Measurements from ENCODE around the gene NINJ1. TPM values are rescaled to one million over a fixed set of nuclear protein-coding genes. Genes with fewer than 3 reads are reported as not detected.

NINJ1 gene
- total RNA-seq, 1 donor from 2014 or later = 21.6 TPM

DNA sequence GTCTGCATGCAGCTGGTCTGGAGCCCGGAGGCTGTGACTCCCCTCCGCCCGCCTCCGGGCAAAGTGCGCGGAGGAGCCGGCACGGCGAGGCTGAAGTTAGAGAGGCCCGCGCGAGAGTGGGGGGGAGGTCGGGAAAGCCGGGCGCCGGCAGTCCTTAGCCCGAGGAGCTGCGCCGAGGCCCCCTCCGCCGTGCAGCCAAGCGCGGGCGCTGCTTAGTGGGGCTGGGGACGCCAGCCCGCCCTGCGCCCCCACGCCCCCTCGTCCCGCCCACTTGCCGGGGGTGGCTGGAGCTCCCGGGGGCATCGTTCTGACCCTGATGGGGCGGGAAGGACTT, 403 bp downstream of the NINJ1 start:
- H3K27me3 Mint-ChIP-seq = no peaks in the 10 kb centered on the region
- peaks cover 7% of the 10 kb centered on the region for H3K4me1 Mint-ChIP-seq (ENCODE audit: unreplicated experiment)
- no peaks in the 10 kb centered on the region for H3K36me3 Mint-ChIP-seq
- peak overlapping the region; percentile 74 for H3K27ac Mint-ChIP-seq
- peak overlapping the region; percentile 87 for H3K4me3 Mint-ChIP-seq
- DNase-seq (ENCODE audit: extremely low spot score, unreplicated experiment) = peak; percentile 79
- H3K9me3 Mint-ChIP-seq = no peaks in the 10 kb centered on the region
- TF ChIP-seq, protein P1, sequence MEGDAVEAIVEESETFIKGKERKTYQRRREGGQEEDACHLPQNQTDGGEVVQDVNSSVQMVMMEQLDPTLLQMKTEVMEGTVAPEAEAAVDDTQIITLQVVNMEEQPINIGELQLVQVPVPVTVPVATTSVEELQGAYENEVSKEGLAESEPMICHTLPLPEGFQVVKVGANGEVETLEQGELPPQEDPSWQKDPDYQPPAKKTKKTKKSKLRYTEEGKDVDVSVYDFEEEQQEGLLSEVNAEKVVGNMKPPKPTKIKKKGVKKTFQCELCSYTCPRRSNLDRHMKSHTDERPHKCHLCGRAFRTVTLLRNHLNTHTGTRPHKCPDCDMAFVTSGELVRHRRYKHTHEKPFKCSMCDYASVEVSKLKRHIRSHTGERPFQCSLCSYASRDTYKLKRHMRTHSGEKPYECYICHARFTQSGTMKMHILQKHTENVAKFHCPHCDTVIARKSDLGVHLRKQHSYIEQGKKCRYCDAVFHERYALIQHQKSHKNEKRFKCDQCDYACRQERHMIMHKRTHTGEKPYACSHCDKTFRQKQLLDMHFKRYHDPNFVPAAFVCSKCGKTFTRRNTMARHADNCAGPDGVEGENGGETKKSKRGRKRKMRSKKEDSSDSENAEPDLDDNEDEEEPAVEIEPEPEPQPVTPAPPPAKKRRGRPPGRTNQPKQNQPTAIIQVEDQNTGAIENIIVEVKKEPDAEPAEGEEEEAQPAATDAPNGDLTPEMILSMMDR (conservative IDR thresholded peaks at IDR 0.05) = no peak

DNA sequence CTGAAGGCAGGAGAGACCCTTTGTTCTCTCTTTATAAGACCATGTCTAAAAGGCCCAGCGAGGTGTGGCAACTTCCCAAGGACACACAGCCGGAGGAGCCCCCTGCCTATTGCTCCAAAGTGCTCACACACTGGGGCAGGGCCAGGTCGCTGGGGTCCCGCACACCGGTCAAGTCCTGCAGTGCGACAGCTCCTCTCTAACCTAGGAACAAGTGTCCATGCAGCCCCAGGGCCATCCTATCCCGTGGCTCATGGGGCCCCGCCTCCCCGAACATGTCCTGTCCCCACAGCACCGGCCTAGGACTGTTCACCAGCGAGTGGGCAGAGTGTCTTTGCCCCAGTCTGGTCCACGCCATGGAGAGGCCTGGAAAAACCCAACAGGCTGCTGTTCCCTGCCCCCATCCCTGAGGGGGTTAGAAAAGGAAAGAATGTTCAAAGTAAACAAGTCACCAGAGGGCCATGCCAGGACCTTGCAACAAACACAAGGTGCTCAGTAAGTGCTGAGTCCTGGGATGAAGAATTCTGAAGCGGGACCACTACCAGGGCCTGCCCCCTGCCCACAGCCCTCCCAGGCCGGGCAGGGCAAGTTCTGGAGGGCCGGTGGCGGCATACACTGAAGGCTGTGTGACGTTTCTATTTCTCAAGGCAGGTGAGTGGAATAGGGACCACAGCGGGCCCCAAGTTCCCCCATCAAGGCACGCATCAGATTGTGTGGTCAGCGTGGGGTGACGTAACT, 938 bp downstream of the NINJ1 start:
- peak overlapping the region; percentile 87 for H3K4me3 Mint-ChIP-seq
- no peak for DNase-seq (ENCODE audit: extremely low spot score, unreplicated experiment)
- peaks cover 7% of the 10 kb centered on the region for H3K4me1 Mint-ChIP-seq (ENCODE audit: unreplicated experiment)
- H3K27me3 Mint-ChIP-seq = no peaks in the 10 kb centered on the region
- H3K9me3 Mint-ChIP-seq = no peaks in the 10 kb centered on the region
- no peaks in the 10 kb centered on the region for H3K36me3 Mint-ChIP-seq
- peak overlapping the region; percentile 74 for H3K27ac Mint-ChIP-seq
- TF ChIP-seq, protein P1 (conservative IDR thresholded peaks at IDR 0.05) = no peak

DNA sequence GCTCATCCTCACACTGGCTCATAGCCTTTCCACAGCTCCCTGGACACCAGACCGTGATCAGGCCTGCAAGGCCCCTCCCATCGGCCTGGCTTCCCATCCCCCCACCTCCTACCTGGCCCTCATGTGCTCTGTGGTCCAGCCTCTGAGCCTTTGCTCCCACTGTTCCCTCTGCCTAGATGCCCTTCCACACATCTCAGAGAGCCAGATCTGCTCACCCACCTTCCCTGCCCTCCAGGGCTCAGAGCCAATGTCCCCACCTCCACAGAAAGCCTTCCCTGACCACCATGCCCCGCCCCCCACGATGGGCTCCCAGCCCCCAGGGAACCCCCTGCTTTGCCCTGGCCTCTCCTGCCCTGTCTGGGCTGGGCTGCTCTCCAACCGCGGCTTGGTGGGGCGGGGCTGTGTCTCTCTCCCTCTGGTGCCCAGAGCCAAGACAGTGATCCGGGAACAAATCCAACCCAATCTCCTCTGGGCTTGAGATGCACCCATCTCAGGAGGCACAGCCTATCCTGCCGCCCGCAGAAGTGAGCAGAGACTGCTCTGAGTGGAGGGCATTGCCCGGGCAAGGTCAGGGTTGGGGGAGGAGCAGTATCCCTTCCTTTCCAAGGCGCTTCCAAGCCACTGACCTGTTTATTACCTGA, 1.6 kb downstream of the NINJ1 start:
- H3K4me3 Mint-ChIP-seq = peak overlapping the region; percentile 87
- TF ChIP-seq, protein P1 (conservative IDR thresholded peaks at IDR 0.05) = no peak
- no peaks in the 10 kb centered on the region for H3K36me3 Mint-ChIP-seq
- no peak for DNase-seq (ENCODE audit: extremely low spot score, unreplicated experiment)
- H3K4me1 Mint-ChIP-seq (ENCODE audit: unreplicated experiment) = peaks cover 7% of the 10 kb centered on the region
- H3K27ac Mint-ChIP-seq = peak overlapping the region; percentile 74
- no peaks in the 10 kb centered on the region for H3K9me3 Mint-ChIP-seq
- H3K27me3 Mint-ChIP-seq = no peaks in the 10 kb centered on the region

DNA sequence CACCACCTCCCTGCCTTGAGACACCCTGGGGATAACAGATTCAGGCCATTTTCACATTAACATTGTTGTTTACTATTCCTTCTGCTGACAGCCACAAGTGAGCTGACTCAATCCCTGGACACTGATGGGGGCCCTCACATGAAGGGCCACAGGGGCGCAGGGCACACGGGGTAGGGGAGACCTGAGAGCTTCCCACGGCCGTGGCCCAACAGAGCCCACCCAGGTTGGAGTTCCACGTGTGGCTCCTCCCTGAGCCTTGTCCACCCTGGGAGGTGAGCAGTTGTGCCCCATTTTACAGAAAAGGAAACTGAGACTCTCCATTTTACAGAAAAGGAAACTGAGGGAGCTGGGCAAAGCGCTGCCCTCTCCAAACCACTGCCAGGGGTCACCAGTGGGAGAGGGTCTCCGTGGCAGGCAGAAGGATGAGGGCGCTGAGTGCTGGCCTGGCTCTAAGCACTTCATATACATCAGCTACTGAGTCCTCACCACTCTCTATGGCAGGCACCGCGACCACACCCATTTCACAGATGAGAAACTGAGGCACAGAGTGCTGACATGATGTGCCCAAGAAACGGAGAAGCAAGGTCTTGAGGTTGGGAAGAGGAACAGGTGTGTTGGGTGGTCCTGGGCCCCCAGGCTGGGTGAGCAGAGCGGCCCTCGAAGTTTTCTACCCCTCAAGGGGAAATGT, 2.3 kb downstream of the NINJ1 start:
- TF ChIP-seq, protein P1 (conservative IDR thresholded peaks at IDR 0.05) = no peak
- H3K4me3 Mint-ChIP-seq = peak overlapping the region; percentile 52
- H3K9me3 Mint-ChIP-seq = no peaks in the 10 kb centered on the region
- H3K36me3 Mint-ChIP-seq = no peaks in the 10 kb centered on the region
- no peak for DNase-seq (ENCODE audit: extremely low spot score, unreplicated experiment)
- peaks cover 13% of the 10 kb centered on the region for H3K4me1 Mint-ChIP-seq (ENCODE audit: unreplicated experiment)
- H3K27ac Mint-ChIP-seq = no peak overlapping the region
- H3K27me3 Mint-ChIP-seq = no peaks in the 10 kb centered on the region

DNA sequence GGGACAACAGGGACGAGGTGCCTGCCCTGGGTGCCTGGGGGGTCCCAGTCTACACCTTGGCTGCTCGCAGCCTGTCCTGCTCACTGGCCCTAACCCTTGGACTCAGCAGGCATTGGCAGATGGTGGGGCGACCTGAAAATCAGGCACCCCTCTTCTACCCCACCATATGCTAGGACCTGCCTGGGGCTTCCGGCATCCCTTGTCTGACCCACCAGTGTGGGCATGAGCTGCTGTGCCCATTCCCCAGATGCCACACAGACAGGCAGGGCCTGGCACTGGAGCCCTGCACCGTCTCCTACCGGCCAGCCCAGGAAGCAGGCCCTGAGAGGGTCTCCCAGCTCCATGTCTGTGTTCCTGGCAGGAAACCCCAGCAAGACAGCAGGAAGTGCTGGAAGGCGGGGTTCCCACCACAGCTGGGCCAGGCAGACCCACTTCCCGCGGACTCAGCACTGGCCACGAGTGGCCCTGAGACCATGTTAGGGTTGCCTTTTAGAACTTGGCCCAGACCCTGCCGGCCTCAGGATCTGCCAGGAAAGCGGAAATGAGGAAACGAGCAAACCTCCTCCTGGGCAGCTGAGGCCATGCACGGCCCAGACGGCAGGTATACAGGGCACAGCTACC, 3.1 kb downstream of the NINJ1 start:
- H3K4me3 Mint-ChIP-seq = peak overlapping the region; percentile 52
- peak; percentile 66 for DNase-seq (ENCODE audit: extremely low spot score, unreplicated experiment)
- no peaks in the 10 kb centered on the region for H3K27me3 Mint-ChIP-seq
- H3K9me3 Mint-ChIP-seq = no peaks in the 10 kb centered on the region
- TF ChIP-seq, protein P1 (conservative IDR thresholded peaks at IDR 0.05) = no peak
- H3K27ac Mint-ChIP-seq = no peak overlapping the region
- H3K4me1 Mint-ChIP-seq (ENCODE audit: unreplicated experiment) = peaks cover 18% of the 10 kb centered on the region
- H3K36me3 Mint-ChIP-seq = no peaks in the 10 kb centered on the region

Measured in type B pancreatic cell (in vitro differentiated cells).